ENCODE measurements around the gene UQCR11.

Gene UQCR11

DNA sequence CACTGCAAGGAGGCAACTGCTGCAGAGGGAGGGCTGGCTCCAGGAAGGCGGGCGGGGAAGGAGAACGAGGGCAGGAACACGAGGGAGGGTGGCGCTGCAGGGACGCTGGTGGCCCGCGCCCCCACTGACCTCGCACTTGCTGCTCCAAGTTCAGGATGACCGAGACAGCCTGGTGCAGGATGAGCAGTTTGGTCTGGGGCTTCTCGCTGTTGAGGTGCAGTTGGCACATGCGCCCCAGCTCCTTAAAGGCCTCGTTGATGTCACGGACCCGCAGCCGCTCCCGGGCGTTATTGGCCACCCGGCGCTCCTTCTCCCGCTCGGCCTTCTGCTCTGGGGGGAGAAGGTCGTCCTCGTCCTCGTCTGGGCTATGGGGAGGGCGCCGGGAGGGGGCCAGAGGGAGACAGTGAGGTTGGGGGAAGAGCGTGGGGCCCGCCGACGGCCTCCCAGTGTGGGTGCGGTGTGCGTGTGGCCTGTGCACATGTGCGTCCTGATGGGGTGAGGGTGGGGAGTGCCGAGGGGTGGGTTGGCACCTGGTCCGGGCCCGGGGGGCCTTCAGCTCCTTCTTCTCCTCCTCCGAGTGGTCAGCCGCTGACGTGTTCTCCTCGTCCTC, 10.0 kb upstream of the UQCR11 start:
- no peak for DNase-seq (ENCODE audit: low spot score)

DNA sequence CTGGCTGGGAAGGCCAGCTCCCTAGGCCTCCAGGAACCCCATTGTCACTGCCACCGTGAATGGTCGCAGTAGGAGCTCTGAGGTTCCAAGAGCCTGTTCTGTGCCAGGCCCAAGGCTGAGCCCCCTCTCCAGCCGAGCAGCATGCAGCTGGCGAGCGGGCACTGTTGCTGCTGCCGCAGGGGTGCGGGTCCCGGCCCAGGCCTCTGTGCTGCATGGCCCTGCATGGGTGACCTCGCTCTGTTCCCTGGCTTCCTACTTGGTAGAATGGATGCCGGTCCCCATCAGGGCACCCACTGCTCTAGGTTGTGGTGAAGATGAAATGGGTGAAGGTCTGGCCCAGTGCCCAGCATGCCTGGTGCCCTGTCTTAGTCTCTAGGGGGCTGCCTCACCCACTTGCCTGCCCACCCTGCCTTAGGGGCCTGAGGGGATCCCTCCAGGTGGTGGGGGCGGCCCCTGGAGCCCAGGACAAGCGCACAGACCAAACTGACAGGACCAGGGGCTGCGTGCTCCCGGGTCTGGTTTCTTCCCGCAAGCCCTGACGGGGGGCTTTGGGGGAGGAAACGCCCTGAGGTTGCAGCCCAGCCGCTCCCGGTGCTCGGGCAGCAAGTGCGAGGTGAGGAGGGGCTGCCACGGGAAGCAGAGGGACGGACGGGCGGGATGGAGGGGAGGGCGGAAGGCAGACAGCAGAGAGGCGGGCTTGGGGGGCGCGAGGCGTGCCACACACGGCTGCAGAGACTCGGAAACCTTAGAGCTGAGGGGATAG, 8.7 kb upstream of the UQCR11 start:
- no peak for DNase-seq (ENCODE audit: low spot score)

DNA sequence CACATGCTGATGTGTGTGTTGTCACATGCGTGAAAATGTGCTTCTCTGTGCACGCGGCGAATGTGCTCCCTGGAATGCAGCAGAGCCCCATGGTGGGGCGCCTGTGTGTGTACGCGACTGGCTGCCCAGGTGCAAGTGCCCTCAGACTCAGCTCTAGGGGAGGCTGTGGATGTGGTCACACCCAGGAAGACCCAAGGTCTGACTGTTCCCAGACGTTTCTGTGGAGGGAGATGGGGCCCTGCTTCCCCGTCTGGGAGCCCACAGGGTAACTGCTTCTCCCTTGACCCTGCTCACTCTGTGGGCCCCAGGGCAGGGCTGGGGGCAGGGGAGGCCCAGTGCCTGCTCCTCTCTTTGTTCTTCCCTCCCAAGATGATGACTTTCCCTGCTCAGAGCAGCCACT, 7.9 kb upstream of the UQCR11 start:
- no peak for DNase-seq (ENCODE audit: low spot score)

DNA sequence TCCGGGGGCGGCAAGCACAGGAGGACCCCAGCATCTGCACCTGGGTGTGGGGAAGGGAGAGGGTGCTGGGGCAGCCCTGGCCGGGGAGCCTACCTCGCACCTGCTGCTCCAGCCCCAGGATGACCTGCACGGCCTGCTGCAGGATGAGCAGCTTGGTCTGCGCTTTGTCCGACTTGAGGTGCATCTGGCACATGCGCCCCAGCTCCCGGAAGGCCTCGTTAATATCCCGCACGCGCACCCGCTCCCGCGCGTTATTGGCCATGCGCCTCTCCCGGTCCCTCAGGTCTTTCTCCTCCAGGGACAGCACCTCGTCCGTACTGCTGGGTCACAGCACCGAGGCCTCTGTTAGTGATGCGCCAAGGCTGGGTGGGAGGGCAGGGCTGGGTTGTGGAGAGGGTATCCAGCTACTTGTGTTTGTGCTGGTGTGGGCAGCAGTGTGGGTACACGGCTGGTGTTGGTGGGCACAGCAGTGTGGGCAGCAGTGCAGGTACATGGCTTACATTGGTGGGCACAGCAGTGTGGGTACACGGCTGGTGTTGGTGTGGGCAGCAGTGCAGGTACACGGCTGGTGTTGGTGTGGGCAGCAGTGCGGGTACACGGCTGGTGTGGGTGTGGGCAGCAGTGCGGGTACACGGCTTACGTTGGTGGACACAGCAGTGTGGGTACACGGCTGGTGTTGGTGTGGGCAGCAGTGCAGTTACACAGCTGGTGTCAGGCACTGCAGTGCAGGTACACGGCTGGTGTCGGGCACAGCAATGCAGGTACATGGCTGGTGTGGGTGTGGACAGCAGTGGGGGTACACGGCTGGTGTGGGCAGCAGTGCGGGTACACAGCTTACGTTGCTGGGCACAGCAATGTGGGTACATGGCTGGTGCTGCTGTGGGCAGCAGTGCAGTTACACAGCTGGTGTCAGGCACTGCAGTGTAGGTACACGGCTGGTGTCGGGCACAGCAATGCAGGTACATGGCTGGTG, 7.1 kb upstream of the UQCR11 start:
- no peak for DNase-seq (ENCODE audit: low spot score)

DNA sequence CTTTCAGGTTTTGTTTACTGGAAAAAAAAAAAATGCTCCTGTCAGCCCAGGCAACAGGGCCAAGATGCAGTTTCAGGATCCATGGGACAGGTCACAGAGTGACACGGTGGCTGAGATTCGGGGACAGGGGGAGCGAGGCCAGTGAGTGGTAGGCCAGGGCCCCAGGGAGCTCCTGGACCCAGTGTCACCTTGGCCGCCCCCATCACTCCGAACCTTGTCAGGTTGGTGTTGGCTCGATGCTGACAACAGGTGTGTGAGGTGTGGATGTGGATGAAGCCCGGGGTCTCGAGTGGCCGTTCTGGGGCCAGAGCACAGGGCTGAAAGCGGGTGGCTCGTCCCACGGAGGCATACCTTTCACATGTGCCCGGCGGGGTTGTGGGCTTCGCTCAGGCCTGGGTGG, 6.1 kb upstream of the UQCR11 start:
- DNase-seq (ENCODE audit: low spot score) = no peak

DNA sequence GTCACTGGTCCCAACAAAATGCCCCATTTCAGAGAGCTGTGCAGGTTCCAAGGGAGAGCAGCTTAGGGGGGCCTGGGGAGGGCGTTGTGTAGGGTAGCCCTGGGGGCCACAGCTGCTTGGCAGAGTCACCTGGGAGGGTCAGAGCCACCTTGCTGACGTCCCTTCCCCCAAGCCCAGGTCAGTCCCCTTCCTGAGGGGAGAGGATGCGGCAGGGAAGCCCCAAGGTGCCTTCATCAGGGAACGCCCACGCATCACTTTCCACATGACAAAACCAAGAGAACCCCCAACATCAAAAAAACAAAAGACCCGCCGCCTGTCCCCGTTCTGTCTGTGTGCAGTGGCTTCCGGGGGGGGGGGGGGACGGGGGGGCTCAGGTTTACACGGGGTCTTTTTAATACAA, 5.3 kb upstream of the UQCR11 start:
- DNase-seq (ENCODE audit: low spot score) = no peak

DNA sequence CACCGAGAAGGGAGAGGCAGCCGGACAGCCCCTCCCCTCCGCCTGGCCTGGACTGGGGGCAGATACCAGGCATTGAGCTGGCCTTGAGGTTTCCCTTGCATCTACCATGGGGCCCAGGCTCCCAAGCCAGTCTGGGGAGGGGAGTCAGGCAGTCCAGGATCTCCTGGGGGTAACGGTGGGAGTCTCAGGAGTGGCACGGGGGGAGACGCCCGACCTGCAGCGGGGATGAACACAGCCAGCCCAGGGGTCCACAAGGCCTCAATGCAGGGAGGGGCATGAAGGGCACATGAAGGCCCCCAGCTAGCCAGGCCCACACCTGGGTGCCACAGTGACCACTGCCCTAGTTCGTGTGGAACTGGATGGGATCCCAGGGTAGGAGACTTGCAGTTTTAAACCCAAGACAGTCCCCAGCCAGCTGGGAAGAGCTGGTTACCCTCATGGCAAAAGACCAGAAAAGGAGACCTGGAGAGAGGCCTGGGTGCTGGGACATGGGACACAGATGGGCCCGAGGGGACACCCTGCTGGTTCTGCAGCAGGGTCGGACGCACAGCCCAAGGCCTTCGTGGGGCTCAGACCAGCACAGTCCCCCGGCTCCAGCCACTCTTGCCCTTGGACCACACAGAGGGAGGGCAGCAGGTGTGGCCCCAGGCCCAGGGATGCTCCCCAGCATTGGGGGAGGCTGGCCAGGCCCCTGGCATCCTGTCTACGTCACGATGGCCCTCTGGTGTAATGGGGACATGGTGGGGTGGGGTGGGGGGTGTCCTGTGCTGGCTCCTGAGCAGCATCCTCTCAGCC, 4.6 kb upstream of the UQCR11 start:
- no peak for DNase-seq (ENCODE audit: low spot score)

DNA sequence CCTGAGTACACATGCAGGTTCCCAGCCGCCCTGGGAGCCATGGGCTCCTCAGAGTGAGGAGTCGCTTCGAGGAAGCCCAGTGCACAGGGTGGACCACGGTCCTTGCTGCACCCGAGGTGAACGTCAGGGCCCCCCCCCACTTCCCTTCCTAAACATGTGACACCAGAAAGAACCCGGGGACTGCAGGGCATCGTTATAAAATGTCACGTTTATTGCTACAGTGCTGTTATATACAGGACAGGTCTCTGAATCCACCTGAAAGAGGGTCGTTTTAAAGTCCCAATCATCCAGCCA, 3.8 kb upstream of the UQCR11 start:
- no peak for DNase-seq (ENCODE audit: low spot score)

DNA sequence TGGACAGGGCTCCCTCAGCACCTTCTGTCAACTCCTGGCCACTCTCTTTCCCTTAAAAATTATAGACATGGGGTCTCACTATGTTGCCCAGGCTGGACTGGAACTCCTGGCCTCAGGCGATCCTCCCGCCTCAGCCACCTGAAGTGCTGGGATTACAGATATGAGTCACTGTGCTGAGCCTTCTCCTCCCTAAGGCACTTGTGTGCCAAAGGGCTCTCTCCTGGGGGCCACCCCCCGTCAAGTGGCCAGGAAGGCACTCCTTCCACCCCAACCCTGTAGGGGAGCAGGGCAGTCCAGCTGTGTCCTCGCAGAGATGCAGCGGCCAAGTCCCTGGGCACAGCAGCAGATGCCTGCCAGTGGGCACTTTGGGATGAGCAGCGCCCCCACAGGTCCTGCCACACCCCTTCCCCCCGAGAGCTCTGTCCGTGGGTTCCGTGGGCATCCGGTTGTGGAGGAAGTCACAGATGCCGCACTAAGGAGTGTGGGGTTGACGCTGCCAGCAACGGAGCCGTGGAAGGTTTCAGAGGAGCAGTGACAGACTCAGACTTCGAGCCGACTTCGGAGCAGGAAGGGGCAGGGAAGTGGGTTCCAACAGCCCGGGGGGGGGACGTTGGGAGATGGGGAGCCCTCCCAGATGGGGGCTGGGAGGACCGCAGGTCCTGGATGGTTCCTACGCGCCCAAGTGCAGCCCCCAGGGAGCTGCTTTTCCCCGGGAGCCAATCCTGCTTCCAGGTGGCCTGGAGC, 3.3 kb upstream of the UQCR11 start:
- no peak for DNase-seq (ENCODE audit: low spot score)

DNA sequence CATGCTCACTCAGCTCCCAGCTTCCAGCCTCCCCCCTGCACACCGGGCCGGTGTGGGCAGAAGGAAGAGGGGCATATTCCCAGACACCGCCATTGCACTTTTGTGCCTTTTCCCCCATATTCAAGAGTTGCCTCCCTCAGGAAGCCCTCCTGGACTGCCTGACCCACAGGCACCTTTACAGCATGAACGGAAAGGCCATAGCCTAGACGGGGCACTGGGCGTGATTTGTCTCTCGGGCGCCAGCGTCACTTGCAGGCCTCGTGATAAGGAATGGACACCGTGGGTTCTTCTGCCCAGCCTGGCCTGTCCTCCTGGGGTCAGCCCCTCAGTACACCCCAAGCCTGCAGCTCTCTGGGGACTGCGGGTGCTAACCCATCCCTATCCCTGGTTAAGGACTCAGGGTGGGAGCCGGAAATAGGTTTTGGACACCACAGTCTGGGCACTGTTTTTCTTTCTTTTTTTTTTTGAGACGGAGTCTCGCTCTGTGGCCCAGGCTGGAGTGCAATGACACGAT, 933 bp upstream of the UQCR11 start:
- peak; percentile 33 for DNase-seq (ENCODE audit: low spot score)

DNA sequence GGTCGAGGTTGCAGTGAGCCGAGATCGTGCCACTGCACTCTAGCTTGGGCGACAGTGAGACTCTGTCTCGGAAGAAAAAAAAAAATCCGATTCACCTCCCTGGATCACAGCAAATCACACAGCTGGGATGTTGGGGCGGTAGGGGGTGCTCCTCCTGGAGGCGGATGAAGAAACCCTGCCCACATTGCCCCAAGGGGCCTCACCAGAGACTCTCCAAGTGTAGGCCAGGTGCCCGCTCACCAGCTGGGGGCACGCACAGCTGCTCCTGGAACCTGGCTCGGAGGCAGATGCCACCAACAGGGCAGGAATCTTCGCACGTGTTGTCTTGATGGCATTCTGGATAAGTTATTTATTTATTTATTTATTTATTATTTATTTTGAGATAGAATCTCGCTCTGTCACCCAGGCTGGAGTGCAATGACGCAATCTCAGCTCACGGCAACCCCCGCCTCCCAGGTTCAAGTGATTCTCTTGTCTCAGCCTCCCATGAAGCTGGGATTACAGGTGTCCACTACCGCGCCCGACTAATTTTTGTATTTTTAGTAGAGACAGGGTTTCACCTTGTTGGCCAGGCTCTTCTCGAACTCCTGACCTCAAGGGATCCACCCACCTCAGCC, 3.1 kb downstream of the UQCR11 start:
- no peak for DNase-seq (ENCODE audit: low spot score)

DNA sequence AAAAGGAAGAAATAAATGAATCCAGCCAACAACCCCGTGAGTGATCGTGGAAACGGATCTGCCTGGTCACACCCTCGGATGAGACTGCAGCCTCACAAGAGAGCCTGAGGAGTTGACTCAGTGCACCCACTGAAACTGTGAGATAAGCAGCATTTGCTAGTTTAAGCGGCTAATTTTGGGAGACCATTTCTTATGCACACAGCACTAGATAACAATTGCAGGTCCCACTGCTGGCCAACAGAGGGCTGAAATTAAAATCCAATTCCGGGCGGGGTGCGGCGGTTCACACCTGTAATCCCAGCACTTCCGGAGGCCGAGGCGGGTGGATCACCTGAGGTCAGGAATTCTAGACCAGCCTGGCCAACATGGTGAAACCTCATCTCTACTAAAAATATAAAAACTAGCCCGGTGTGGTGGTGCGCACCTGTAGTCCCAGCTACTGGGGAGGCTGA, 3.6 kb downstream of the UQCR11 start:
- no peak for DNase-seq (ENCODE audit: low spot score)

DNA sequence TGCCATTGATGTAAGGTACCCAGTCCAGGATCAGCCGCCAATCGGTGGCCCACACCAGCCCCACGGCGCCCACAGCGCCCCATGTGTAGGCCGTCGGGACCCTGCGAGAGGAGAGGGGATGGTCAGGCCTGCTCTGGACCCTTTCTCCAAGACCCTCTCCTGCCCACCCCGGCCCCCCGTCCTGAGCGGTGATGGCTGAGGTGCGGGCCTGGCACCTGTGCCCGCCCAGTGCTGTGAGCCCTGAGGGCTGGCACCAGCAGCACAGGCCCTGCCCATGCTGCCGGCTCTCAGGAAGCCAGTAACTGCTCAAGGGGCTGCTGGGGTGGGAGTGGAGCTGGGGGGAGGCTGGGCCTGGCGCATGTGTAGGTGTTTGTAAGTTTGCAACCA, 5.8 kb downstream of the UQCR11 start:
- DNase-seq (ENCODE audit: low spot score) = no peak

DNA sequence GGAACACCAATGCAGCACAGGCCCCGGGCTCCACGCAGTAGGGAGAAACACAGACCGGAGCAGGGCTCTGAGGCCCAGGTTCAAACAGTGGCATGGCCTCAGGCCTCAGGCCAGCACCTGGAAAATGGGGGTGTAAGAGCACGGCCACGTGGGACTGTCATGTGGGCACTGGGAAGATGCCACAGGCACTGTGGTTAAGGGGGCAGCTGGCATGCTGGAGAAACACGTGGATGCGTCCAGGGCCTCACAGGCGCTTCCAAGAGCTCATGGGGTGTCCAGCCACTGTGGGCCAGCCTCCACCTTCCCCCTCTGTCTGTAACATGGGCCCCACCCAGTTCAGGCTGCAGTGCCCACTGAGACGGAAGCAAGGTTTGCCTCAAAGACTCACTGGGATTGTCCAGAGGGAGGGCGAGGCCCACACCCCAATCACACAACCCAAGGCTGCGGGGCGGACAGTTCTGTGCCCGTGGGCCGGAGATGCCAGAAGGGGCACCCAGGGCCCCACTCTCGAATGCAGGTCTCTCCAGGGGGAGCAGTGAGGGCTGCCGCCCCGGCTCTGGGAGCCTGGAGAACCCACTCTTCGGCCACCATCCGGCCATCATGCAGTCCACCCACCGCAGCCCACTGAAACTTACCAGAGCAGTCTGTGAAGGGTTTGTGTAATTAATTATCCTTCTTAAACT, 6.3 kb downstream of the UQCR11 start:
- no peak for DNase-seq (ENCODE audit: low spot score)

DNA sequence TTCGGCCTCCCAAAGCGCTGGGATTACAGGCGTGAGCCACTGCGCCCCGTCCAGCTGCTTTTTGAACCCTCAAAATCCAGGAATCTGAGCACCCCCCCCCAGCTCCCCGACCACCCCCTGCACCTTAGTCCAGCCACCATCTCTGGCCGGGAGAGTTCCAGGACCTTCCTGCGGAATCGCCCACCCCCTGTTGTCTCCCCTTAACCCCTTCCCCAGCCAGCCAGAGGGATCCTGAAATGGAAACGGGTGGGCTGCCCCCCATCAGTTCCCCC, 11.8 kb downstream of the UQCR11 start:
- DNase-seq (ENCODE audit: low spot score) = no peak

DNA sequence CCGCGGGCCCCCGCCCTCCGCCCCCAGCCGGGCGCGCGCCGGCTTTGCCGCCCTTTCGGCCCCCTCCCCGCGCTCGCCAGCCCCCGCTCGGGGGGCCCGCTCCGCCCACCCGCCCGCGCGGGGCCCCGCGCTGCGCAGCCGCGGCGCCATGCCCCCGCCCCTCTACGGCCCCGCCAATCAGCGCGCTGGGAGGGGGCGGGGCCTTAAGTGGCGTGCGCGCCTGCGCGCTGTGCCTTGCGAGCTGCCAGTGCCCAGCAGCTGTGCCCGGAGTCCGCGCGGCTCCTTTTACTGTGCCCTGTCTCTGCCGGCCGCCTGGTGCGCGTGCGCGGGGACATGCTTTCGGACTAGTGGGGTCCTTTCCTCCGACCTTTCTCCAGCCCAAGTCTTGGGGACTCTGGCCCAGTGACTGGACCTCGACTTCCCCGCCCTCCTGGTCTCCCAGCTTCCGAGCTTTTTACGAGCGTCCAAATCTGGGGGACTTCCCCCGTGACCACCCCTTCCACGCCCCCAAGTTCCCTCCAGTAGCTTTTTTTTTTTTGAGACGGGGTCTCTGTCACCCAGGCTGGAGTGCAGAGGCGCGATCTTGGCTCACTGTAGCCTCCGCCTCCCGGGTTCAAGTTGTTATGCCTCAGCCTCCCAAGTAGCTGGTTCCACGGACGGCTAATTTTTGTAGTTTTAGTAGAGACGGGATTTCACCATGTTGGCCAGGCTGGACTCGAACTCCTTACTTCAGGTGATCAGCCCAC, 12.3 kb downstream of the UQCR11 start, which contains the start of gene MBD3:
Gene MBD3 (minus strand): TSS at position 111 of the 746 bp plus-strand sequence. CDS start 234 bp downstream, outside the sequence.
- peak; percentile 98 for DNase-seq (ENCODE audit: low spot score)

DNA sequence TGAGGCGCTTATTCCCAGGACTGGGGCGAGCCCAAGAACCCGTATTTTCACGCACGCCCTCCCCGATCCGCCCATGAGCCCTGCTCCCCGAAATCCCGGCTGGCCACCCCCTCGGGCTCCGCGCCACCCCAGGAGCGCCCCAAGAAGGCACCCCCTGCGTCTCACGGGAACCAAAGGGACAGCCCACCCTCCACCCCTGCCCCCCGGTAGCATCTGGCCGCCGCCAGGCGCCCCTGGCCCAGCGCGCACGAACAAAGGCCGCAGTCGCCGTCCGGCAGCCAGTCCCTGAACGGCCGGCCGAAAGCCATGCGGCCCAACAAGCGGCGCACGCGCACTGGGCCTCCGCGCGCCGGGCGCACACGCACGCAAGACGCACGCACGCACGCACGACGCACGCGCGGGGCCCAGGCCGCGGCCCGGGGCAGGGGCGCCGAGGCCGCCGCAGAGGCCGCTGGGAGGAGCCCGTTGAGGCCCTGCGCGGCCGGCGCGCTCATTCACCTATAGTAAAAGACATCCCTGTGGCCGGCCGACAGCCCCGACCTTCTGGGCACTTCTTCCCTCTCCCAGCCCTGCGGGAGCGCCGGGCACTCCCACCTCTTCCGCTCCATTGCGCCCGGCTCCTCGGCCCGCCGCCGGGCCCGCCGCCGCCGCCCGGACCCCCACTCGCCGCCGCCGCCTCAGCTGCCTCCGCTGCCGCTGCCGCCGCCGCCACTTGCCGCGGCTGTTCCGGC, 13.1 kb downstream of the UQCR11 start:
- DNase-seq (ENCODE audit: low spot score) = peak; percentile 98

DNA sequence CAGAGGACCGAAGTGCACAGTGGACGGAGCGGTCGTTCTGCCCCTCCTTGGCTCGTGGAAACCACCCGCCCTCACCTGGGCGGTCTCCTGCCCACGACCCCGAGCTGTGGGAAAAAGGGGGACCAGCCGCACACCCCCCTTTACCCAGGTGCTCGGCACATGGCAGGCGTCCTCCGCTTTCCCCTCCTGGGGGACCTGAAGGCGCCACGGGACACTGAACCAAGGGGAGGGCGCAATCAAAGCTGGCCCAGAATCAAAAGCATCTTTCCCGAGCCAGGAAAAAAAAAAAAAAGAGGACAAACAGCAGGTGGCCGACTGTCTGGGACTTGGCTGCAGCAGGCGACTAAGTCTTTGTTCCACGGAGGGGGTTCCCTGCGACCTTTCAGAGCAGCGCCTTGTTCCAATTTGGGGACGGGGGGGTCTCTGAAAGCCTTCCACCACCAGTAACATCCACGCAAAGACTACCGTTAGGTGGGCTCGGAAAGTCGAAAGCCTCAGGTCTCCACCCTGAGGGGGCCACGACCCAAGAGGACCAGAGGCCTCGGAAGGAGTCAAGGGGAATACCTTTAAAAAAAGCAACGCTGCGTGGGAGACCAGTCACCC, 13.7 kb downstream of the UQCR11 start:
- DNase-seq (ENCODE audit: low spot score) = peak; percentile 19

Data from AG08395 (cell line).